ENCODE results near the gene DPP6. TPM values are rescaled to one million over a fixed set of nuclear protein-coding genes. Genes with fewer than 3 reads are reported as not detected.

The DPP6 gene
- total RNA-seq, 1 donor from 2014 or later = not detected

GRCh38 chr7:154905615-154906014, 853.4 kb downstream of the DPP6 start:
- H3K36me3 ChIP-seq = no peaks in the 10 kb centered on the region
- intact Hi-C loops (cut with DNase I) = no loop called here
- H3K4me1 ChIP-seq = no peaks in the 10 kb centered on the region
- H3K9me3 ChIP-seq = no peaks in the 10 kb centered on the region
- no peaks in the 10 kb centered on the region for H3K27me3 ChIP-seq
- DNase-seq (ENCODE audit: low spot score in 2 of 2) = no peak
- TF ChIP-seq CTCF (IDR thresholded peaks at IDR 0.05) = no peak
- H3K27ac ChIP-seq = no peak overlapping the region
- H3K4me3 ChIP-seq = no peak overlapping the region

GRCh38 chr7:154906201-154906600, 854.0 kb downstream of the DPP6 start:
- H3K9me3 ChIP-seq = no peaks in the 10 kb centered on the region
- H3K4me3 ChIP-seq = no peak overlapping the region
- H3K4me1 ChIP-seq = no peaks in the 10 kb centered on the region
- no peak overlapping the region for H3K27ac ChIP-seq
- H3K27me3 ChIP-seq = no peaks in the 10 kb centered on the region
- DNase-seq (ENCODE audit: low spot score in 2 of 2) = no peak
- intact Hi-C loops (cut with DNase I) = no loop called here
- no peak for TF ChIP-seq CTCF (IDR thresholded peaks at IDR 0.05)
- no peaks in the 10 kb centered on the region for H3K36me3 ChIP-seq

- intact Hi-C loops (cut with DNase I) = no loop called here
- Histone ChIP-seq H3K27ac (no peak overlapping the region), H3K36me3 (no peaks in the 10 kb centered on the region), H3K9me3 (no peaks in the 10 kb centered on the region), H3K27me3 (no peaks in the 10 kb centered on the region), H3K4me3 (no peak overlapping the region), H3K4me1 (no peaks in the 10 kb centered on the region)
- DNase-seq (ENCODE audit: low spot score in 2 of 2) = no peak
- TF ChIP-seq CTCF (IDR thresholded peaks at IDR 0.05) = no peak
Observed at GRCh38 chr7:154906736-154907355, 854.6 kb downstream of the DPP6 start.

GRCh38 chr7:154907651-154908620, 855.7 kb downstream of the DPP6 start:
- no peak for DNase-seq (ENCODE audit: low spot score in 2 of 2)
- no peak for TF ChIP-seq CTCF (IDR thresholded peaks at IDR 0.05)
- no peaks in the 10 kb centered on the region for H3K36me3 ChIP-seq
- no peaks in the 10 kb centered on the region for H3K4me1 ChIP-seq
- H3K9me3 ChIP-seq = no peaks in the 10 kb centered on the region
- no peaks in the 10 kb centered on the region for H3K27me3 ChIP-seq
- intact Hi-C loops (cut with DNase I) = no loop called here
- no peak overlapping the region for H3K4me3 ChIP-seq
- no peak overlapping the region for H3K27ac ChIP-seq

- Histone ChIP-seq H3K27ac (no peak overlapping the region), H3K27me3 (peaks cover under 1% of the 10 kb centered on the region), H3K4me3 (no peak overlapping the region), H3K36me3 (no peaks in the 10 kb centered on the region), H3K4me1 (peaks cover 0 to 3% of the 10 kb centered on the region in 2 donors), H3K9me3 (no peaks in the 10 kb centered on the region)
- no peak for DNase-seq (ENCODE audit: low spot score in 2 of 2)
- TF ChIP-seq CTCF (IDR thresholded peaks at IDR 0.05) = no peak
- intact Hi-C loops (cut with DNase I) = no loop called here
Observed at GRCh38 chr7:154909241-154910105, 857.3 kb downstream of the DPP6 start.
